Type B pancreatic cell (in vitro differentiated cells): ENCODE measurements around the gene THSD4. TPM values are rescaled to one million over a fixed set of nuclear protein-coding genes. Genes with fewer than 3 reads are reported as not detected.

ENCODE experiments used
- DNase-seq: peaks from one replicate; pipeline ENCODE4 v3.0.0; 2021; ENCODE audit warnings: mixed read lengths; ENCODE audit not compliant: unreplicated experiment; ENCODE audit errors: extremely low spot score
- H3K27ac Mint-ChIP-seq: 2 replicates; pipeline ENCODE4 v1.8.0; 2021; ENCODE audit warnings: mild to moderate bottlenecking, mixed read lengths
- H3K27me3 Mint-ChIP-seq: 2 replicates; pipeline ENCODE4 v1.8.0; 2021; ENCODE audit warnings: mixed read lengths
- H3K36me3 Mint-ChIP-seq: 2 replicates; pipeline ENCODE4 v1.8.0; 2021; ENCODE audit warnings: mixed read lengths
- H3K4me1 Mint-ChIP-seq: one replicate; pipeline ENCODE4 v1.8.0; 2021; ENCODE audit warnings: mixed read lengths; ENCODE audit not compliant: unreplicated experiment
- H3K4me3 Mint-ChIP-seq: 2 replicates; pipeline ENCODE4 v1.8.0; 2021; ENCODE audit warnings: mild to moderate bottlenecking, mixed read lengths
- H3K9me3 Mint-ChIP-seq: 2 replicates; pipeline ENCODE4 v1.8.0; 2021; ENCODE audit warnings: mixed read lengths
- CTCF ChIP-seq: fragments of 200-600 bp; sonication (generic); conservative IDR thresholded peaks from 2 replicates; pipeline ENCODE4 v1.5.0; 2021; ENCODE audit warnings: antibody characterized with exemption, mild to moderate bottlenecking
- total RNA-seq: library from RNA; stranded (reverse); gene quantifications from 2 replicates; pipeline ENCODE4 v1.2.1, GENCODE V29; 2021; ENCODE audit warnings: low replicate concordance

The THSD4 gene
- total RNA-seq, 1 donor from 2014 or later, result 43.3 TPM

GRCh38 chr15:71790081-71790480, 674.8 kb downstream of the THSD4 start:
- Mint-ChIP-seq H3K4me1 (peaks cover 4% of the 10 kb centered on the region), H3K9me3 (no peaks in the 10 kb centered on the region), H3K4me3 (no peak overlapping the region), H3K27me3 (peaks cover 3% of the 10 kb centered on the region), H3K27ac (peak overlapping the region; percentile 67), H3K36me3 (no peaks in the 10 kb centered on the region)
- no peak for TF ChIP-seq CTCF
- DNase-seq, result peak; percentile 48

- Mint-ChIP-seq H3K36me3 (no peaks in the 10 kb centered on the region), H3K4me1 (peaks cover 4% of the 10 kb centered on the region), H3K9me3 (no peaks in the 10 kb centered on the region), H3K27ac (no peak overlapping the region), H3K4me3 (no peak overlapping the region), H3K27me3 (peaks cover 3% of the 10 kb centered on the region)
- no peak for TF ChIP-seq CTCF
- DNase-seq, result peak; percentile 45
These were observed 676.7 kb downstream of the THSD4 start for GRCh38 chr15:71791975-71792374.

- H3K9me3 Mint-ChIP-seq, result no peaks in the 10 kb centered on the region
- peaks cover 3% of the 10 kb centered on the region for H3K27me3 Mint-ChIP-seq
- H3K4me1 Mint-ChIP-seq, result peaks cover 4% of the 10 kb centered on the region
- no peaks in the 10 kb centered on the region for H3K36me3 Mint-ChIP-seq
- H3K27ac Mint-ChIP-seq, result no peak overlapping the region
- no peak for DNase-seq
- no peak for TF ChIP-seq CTCF
- no peak overlapping the region for H3K4me3 Mint-ChIP-seq
These were observed 677.2 kb downstream of the THSD4 start for GRCh38 chr15:71792521-71792920.

- no peaks in the 10 kb centered on the region for H3K36me3 Mint-ChIP-seq
- no peaks in the 10 kb centered on the region for H3K9me3 Mint-ChIP-seq
- no peaks in the 10 kb centered on the region for H3K27me3 Mint-ChIP-seq
- no peak overlapping the region for H3K27ac Mint-ChIP-seq
- TF ChIP-seq CTCF, result no peak
- no peak for DNase-seq
- no peak overlapping the region for H3K4me3 Mint-ChIP-seq
- peaks cover 7% of the 10 kb centered on the region for H3K4me1 Mint-ChIP-seq
These were observed 683.4 kb downstream of the THSD4 start for GRCh38 chr15:71798641-71799040.

- Mint-ChIP-seq H3K36me3 (no peaks in the 10 kb centered on the region), H3K9me3 (no peaks in the 10 kb centered on the region), H3K27ac (no peak overlapping the region), H3K4me3 (no peak overlapping the region), H3K4me1 (peaks cover 13% of the 10 kb centered on the region), H3K27me3 (no peaks in the 10 kb centered on the region)
- no peak for TF ChIP-seq CTCF
- DNase-seq, result no peak
These were observed 684.9 kb downstream of the THSD4 start for GRCh38 chr15:71800190-71800589.
